ENCODE results near the gene ABCA9. TPM values are rescaled to one million over a fixed set of nuclear protein-coding genes. Genes with fewer than 3 reads are reported as not detected.
A peak's percentile ranks its signal among the peaks of the same experiment; 100 is the strongest.
"Not testable (repeated sequence)": the region's sequence is repeated elsewhere in the genome, so short reads cannot be mapped to it uniquely, and the experiment has no call there.

ABCA9 gene
- total RNA-seq, 1 experiment from 2014 or later = not detected

DNA sequence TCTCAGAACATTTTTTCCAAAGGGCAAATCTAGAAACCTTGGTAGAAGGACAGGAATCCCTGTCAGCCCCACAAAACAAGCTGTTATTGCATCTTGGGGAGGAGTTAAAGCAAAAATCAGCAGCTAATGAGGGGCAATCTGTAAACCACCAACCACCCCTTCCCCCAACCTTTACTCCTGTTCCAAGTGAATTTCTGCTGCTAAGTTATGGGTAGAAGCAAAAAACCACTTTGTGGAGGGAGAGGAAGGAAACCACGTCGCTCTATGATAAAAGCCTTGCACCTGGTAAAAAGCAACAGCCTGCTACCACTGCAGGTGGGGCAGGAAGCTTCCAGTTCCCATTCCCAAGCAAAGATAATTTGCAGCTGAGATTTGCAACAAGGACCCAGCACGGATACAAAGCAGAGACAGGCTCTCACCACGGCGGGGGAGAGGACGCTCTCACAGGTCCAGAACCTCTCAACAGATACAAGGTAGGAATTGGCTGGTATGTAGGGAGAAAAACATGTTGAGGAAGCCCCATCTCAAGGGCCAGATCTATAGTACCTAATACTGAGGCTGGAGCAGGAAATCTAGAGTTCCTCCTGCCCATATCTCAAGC lies 116.2 kb downstream of the ABCA9 start:
- Histone ChIP-seq H3K23me2 (ENCODE audit: insufficient read length, low read depth, low read length, poor library complexity, severe bottlenecking) (no peaks in the 10 kb centered on the region), H3K9me3 (ENCODE audit: control insufficient read depth, low read depth, low read length) (no peaks in the 10 kb centered on the region), H2AFZ (ENCODE audit: low read length) (peak overlapping the region; percentile 23), H2BK20ac (ENCODE audit: low read depth, low read length, poor library complexity, severe bottlenecking) (no peak overlapping the region), H3K79me2 (ENCODE audit: insufficient read depth, low read length) (no peaks in the 10 kb centered on the region), H4K91ac (ENCODE audit: insufficient read length, low read depth, low read length) (no peak overlapping the region), H3K56ac (ENCODE audit: insufficient read length, low read depth, low read length) (no peak overlapping the region), H3K9ac (ENCODE audit: extremely low read depth, insufficient read length, low read length) (no peak overlapping the region), H3K23ac (ENCODE audit: insufficient read length, low read depth, low read length) (no peak overlapping the region), H4K8ac (replicated peaks; ENCODE audit: insufficient read length, low read depth, low read length) (no peak overlapping the region), H2BK15ac (ENCODE audit: low read depth, low read length) (no peak overlapping the region), H3K27me3 (ENCODE audit: insufficient read depth, low read length) (no peaks in the 10 kb centered on the region), H2BK12ac (ENCODE audit: insufficient read length, low read depth, low read length) (no peak overlapping the region), H2BK120ac (ENCODE audit: low read depth, low read length, poor library complexity, severe bottlenecking) (no peak overlapping the region), H2AK5ac (ENCODE audit: insufficient read length, low read length) (no peak overlapping the region), H3K4ac (ENCODE audit: low read depth, low read length) (no peak overlapping the region), H3K4me2 (ENCODE audit: insufficient read depth, insufficient read length, low read length) (no peak overlapping the region), H3K14ac (ENCODE audit: insufficient read depth, low read length) (no peak overlapping the region), H2BK5ac (ENCODE audit: insufficient read length, low read length) (no peak overlapping the region), H4K20me1 (ENCODE audit: control insufficient read depth, insufficient read depth, insufficient read length) (no peaks in the 10 kb centered on the region), H3T11ph (ENCODE audit: low read length) (no peak overlapping the region), H3K4me1 (ENCODE audit: insufficient read depth, low read length) (no peaks in the 10 kb centered on the region), H3K27ac (ENCODE audit: insufficient read length, low read depth, low read length) (no peak overlapping the region), H3K18ac (ENCODE audit: insufficient read length, low read depth, low read length) (no peak overlapping the region), H3K79me1 (ENCODE audit: insufficient read depth, low read depth, low read length, poor library complexity, severe bottlenecking) (no peaks in the 10 kb centered on the region), H4K5ac (ENCODE audit: insufficient read length, low read depth, low read length) (no peak overlapping the region)
- TF ChIP-seq, protein P1, sequence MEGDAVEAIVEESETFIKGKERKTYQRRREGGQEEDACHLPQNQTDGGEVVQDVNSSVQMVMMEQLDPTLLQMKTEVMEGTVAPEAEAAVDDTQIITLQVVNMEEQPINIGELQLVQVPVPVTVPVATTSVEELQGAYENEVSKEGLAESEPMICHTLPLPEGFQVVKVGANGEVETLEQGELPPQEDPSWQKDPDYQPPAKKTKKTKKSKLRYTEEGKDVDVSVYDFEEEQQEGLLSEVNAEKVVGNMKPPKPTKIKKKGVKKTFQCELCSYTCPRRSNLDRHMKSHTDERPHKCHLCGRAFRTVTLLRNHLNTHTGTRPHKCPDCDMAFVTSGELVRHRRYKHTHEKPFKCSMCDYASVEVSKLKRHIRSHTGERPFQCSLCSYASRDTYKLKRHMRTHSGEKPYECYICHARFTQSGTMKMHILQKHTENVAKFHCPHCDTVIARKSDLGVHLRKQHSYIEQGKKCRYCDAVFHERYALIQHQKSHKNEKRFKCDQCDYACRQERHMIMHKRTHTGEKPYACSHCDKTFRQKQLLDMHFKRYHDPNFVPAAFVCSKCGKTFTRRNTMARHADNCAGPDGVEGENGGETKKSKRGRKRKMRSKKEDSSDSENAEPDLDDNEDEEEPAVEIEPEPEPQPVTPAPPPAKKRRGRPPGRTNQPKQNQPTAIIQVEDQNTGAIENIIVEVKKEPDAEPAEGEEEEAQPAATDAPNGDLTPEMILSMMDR (conservative IDR thresholded peaks at IDR 0.05) = no peak
- Mint-ChIP-seq H3K9me3 (0 out of 5 replicates have a peak, but pooled peaks cover 0 to 3% of the 10 kb centered on the region in 2 experiments), H3K27me3 (ENCODE audit: low read depth) (no peaks in the 10 kb centered on the region), H3K36me3 (ENCODE audit: insufficient read depth in 1 of 3, low read depth in 3 of 3) (no peaks in the 10 kb centered on the region), H3K4me3 (no peak overlapping the region), H3K27ac (no peak overlapping the region), H3K4me1 (no peaks in the 10 kb centered on the region)
- WGBS (ENCODE audit: extremely low coverage, insufficient read length, low lambda C conversion rate) = no CpG with 5 or more reads among the region's 6 CpGs
- DNase-seq = no peak

DNA sequence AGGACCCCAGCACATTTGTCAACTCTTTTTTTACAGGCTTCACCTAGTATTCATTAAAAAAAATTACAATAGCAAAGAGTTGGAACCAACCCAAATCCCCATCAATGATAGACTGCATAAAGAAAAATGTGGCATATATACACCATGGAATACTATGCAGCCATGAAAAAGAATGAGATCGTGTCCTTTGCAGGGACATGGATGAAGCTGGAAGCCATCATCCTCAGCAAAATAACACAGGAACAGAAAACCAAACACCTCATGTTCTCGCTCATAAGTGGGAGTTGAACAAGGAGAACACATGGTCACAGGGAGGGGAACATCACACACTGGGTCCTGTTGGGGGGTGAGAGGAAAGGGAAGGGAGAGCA lies 116.9 kb downstream of the ABCA9 start:
- not testable (repeated sequence) for H4K20me1 ChIP-seq (ENCODE audit: control insufficient read depth, insufficient read depth, insufficient read length); H3K4ac ChIP-seq (ENCODE audit: low read depth, low read length); H3K23me2 ChIP-seq (ENCODE audit: insufficient read length, low read depth, low read length, poor library complexity, severe bottlenecking); DNase-seq; H2AFZ ChIP-seq (ENCODE audit: low read length); H3K9ac ChIP-seq (ENCODE audit: extremely low read depth, insufficient read length, low read length); H3K9me3 ChIP-seq (ENCODE audit: control insufficient read depth, low read depth, low read length); H4K91ac ChIP-seq (ENCODE audit: insufficient read length, low read depth, low read length); H3K36me3 Mint-ChIP-seq (ENCODE audit: insufficient read depth in 1 of 3, low read depth in 3 of 3); H3K4me1 Mint-ChIP-seq; H3K23ac ChIP-seq (ENCODE audit: insufficient read length, low read depth, low read length); H2BK12ac ChIP-seq (ENCODE audit: insufficient read length, low read depth, low read length); H2AK5ac ChIP-seq (ENCODE audit: insufficient read length, low read length); H3K27me3 Mint-ChIP-seq (ENCODE audit: low read depth); H3K56ac ChIP-seq (ENCODE audit: insufficient read length, low read depth, low read length); H3K14ac ChIP-seq (ENCODE audit: insufficient read depth, low read length); H3K18ac ChIP-seq (ENCODE audit: insufficient read length, low read depth, low read length); H4K5ac ChIP-seq (ENCODE audit: insufficient read length, low read depth, low read length); H3K4me3 Mint-ChIP-seq; H3T11ph ChIP-seq (ENCODE audit: low read length); H3K27ac ChIP-seq (ENCODE audit: insufficient read length, low read depth, low read length); H2BK15ac ChIP-seq (ENCODE audit: low read depth, low read length); H4K8ac ChIP-seq (replicated peaks; ENCODE audit: insufficient read length, low read depth, low read length); H2BK120ac ChIP-seq (ENCODE audit: low read depth, low read length, poor library complexity, severe bottlenecking); H3K79me2 ChIP-seq (ENCODE audit: insufficient read depth, low read length); H2BK5ac ChIP-seq (ENCODE audit: insufficient read length, low read length); H3K9me3 Mint-ChIP-seq; H3K4me2 ChIP-seq (ENCODE audit: insufficient read depth, insufficient read length, low read length); H3K27ac Mint-ChIP-seq; H3K27me3 ChIP-seq (ENCODE audit: insufficient read depth, low read length); H3K79me1 ChIP-seq (ENCODE audit: insufficient read depth, low read depth, low read length, poor library complexity, severe bottlenecking); H2BK20ac ChIP-seq (ENCODE audit: low read depth, low read length, poor library complexity, severe bottlenecking); H3K4me1 ChIP-seq (ENCODE audit: insufficient read depth, low read length)
- WGBS (ENCODE audit: extremely low coverage, insufficient read length, low lambda C conversion rate) = no CpG with 5 or more reads among the region's 2 CpGs

Data from H9 (cell line).